Esophagus squamous epithelium (tissue), 5 donors: ENCODE measurements around the gene RFC4. TPM values are rescaled to one million over a fixed set of nuclear protein-coding genes. Genes with fewer than 3 reads are reported as not detected.

Experiments used
- DNase-seq: peaks from one replicate; lab custom pipeline; 2025; lab: John Stamatoyannopoulos, UW
- H3K27ac ChIP-seq, 4 donors: fragments of 200-600 bp; sonication (generic); one replicate each; pipeline ENCODE4 v1.5.1; 2016 to 2019; ENCODE audit warnings: mild to moderate bottlenecking in 1 of 4
- H3K27me3 ChIP-seq, 4 donors: fragments of 200-600 bp; sonication (generic); 1 replicate in 3 of 4; 2 replicates in 1 of 4; pipeline versions ENCODE4 v1.5.1 to v1.6.0; 2017 to 2021; ENCODE audit warnings: antibody characterized with exemption in 1 of 4
- H3K36me3 ChIP-seq, 3 donors: fragments of 200-600 bp; sonication (generic); one replicate each; pipeline ENCODE4 v1.5.1; 2016 to 2019
- H3K4me1 ChIP-seq, 3 donors: fragments of 200-600 bp; sonication (generic); one replicate each; pipeline ENCODE4 v1.5.1; 2017 to 2019
- H3K4me3 ChIP-seq, 4 donors: fragments of 200-600 bp; sonication (generic); 1 replicate in 3 of 4; 2 replicates in 1 of 4; pipeline ENCODE4 v1.5.1; 2016 to 2019; ENCODE audit warnings: mild to moderate bottlenecking in 2 of 4, moderate library complexity in 1 of 4
- H3K9me3 ChIP-seq, 3 donors: fragments of 200-600 bp; sonication (generic); one replicate each; pipeline ENCODE4 v1.5.1; 2016 to 2019
- CTCF ChIP-seq, 6 experiments: fragments of 450-650 bp in 4 of 6; fragments of 200-600 bp in 2 of 6; sonication (generic) in 2 of 6; IDR thresholded peaks; one replicate each; pipeline ENCODE4 v1.5.1; 2016 to 2019; ENCODE audit warnings: antibody characterized with exemption in 6 of 6, mild to moderate bottlenecking in 4 of 6, moderate library complexity in 4 of 6
- POLR2A ChIP-seq, 4 donors: fragments of 450-650 bp; IDR thresholded peaks; one replicate each; pipeline ENCODE4 v1.6.1; 2017; ENCODE audit warnings: antibody characterized with exemption in 4 of 4, mild to moderate bottlenecking in 4 of 4, moderate library complexity in 3 of 4
- WGBS, 2 donors: methylation state at CpG; one replicate each; pipeline ENCODE4 v1.1.5; 2018; 5-methylcytosine and 5-hydroxymethylcytosine counted together
- intact Hi-C: fragments of 100-400 bp; cut with DNase I; formaldehyde crosslinking; loops from one replicate; pipeline ENCODE4 v1.15.0; 2022
- total RNA-seq, 4 donors: library from RNA; depleted of rRNA; stranded (reverse); fragments of >200 nt; gene quantifications; one replicate each; pipeline ENCODE4 v1.1.0, GENCODE V29; 2016
- donor health status: DM: yes; HTN: yes; CAD: no.

RFC4 gene
- total RNA-seq, 4 donors from 2014 or later, result 6.6 to 23.5 (median 15.9) TPM

GRCh38 chr3:186772281-186772694, 34.0 kb downstream of the RFC4 start:
- peaks cover 0 to 15% (median 4%) of the 10 kb centered on the region in 3 donors for H3K4me1 ChIP-seq
- peak overlapping the region; percentile 22 to 68 (median 48) for H3K4me3 ChIP-seq
- H3K27ac ChIP-seq, result peak overlapping the region in 3 of 4 donors; percentile 42 to 59 (median 48)
- no peaks in the 10 kb centered on the region for H3K9me3 ChIP-seq
- H3K27me3 ChIP-seq, result peaks cover 0 to 9% (median 0%) of the 10 kb centered on the region in 4 donors
- intact Hi-C loops, result no loop called here
- H3K36me3 ChIP-seq, result no peaks in the 10 kb centered on the region
- no peak for TF ChIP-seq CTCF (IDR thresholded peaks at IDR 0.05)
- no peak for TF ChIP-seq POLR2A (IDR thresholded peaks at IDR 0.05)
- WGBS, 2 donors, result 15 to 34% methylated on average over 17 to 19 of the region's 26 CpGs
- DNase-seq, result no peak

- Histone ChIP-seq H3K9me3 (no peaks in the 10 kb centered on the region), H3K36me3 (no peaks in the 10 kb centered on the region), H3K4me1 (peaks cover 0 to 22% (median 5%) of the 10 kb centered on the region in 3 donors), H3K27ac (no peak overlapping the region), H3K4me3 (no peak overlapping the region), H3K27me3 (peaks cover 0 to 33% (median 0%) of the 10 kb centered on the region in 4 donors)
- DNase-seq, result no peak
- TF ChIP-seq CTCF (IDR thresholded peaks at IDR 0.05) (no peak), POLR2A (IDR thresholded peaks at IDR 0.05) (no peak)
- 92 to 93% methylated on average over 8 of the region's 8 CpGs for WGBS, 2 donors
- intact Hi-C loops, result no loop called here
Measured at GRCh38 chr3:186760897-186761447, 45.3 kb downstream of the RFC4 start.

GRCh38 chr3:186760141-186760833, 46.0 kb downstream of the RFC4 start:
- peaks cover 0 to 22% (median 5%) of the 10 kb centered on the region in 3 donors for H3K4me1 ChIP-seq
- H3K4me3 ChIP-seq, result no peak overlapping the region
- 71 to 83% methylated on average over 5 to 6 of the region's 10 CpGs for WGBS, 2 donors
- intact Hi-C loops, result no loop called here
- peak in 1 of 6 experiments; percentile 29 for TF ChIP-seq CTCF (IDR thresholded peaks at IDR 0.05)
- TF ChIP-seq POLR2A (IDR thresholded peaks at IDR 0.05), result no peak
- DNase-seq, result no peak
- H3K36me3 ChIP-seq, result no peaks in the 10 kb centered on the region
- H3K9me3 ChIP-seq, result no peaks in the 10 kb centered on the region
- H3K27me3 ChIP-seq, result peaks cover 0 to 38% (median 0%) of the 10 kb centered on the region in 4 donors
- H3K27ac ChIP-seq, result no peak overlapping the region

GRCh38 chr3:186759231-186759930, 46.9 kb downstream of the RFC4 start:
- Histone ChIP-seq H3K4me3 (no peak overlapping the region), H3K4me1 (peaks cover 0 to 26% (median 5%) of the 10 kb centered on the region in 3 donors), H3K36me3 (no peaks in the 10 kb centered on the region), H3K9me3 (no peaks in the 10 kb centered on the region), H3K27me3 (peaks cover 0 to 41% (median 0%) of the 10 kb centered on the region in 4 donors), H3K27ac (no peak overlapping the region)
- intact Hi-C loops, result no loop called here
- TF ChIP-seq CTCF (IDR thresholded peaks at IDR 0.05), result no peak
- TF ChIP-seq POLR2A (IDR thresholded peaks at IDR 0.05), result no peak
- 71 to 79% methylated on average over 11 of the region's 11 CpGs for WGBS, 2 donors
- no peak for DNase-seq
